Caco-2 (cell line): ENCODE data around the gene GALNTL6. TPM values are rescaled to one million over a fixed set of nuclear protein-coding genes. Genes with fewer than 3 reads are reported as not detected.

Experiments
- BruUV-seq: library from RNA; stranded (reverse); fragments of 400-500 nt; replicated peaks from 2 replicates; lab custom pipeline; 2021; lab: Mats Ljungman, UMichigan
- CTCF ChIA-PET: fragments of 300-600 bp; sonication (Branson Sonifier 250); formaldehyde crosslinking; loops from one replicate; lab custom pipeline; 2022; ENCODE audit warnings: antibody characterized with exemption; lab: Charles Lee
- POLR2A ChIA-PET: fragments of 300-600 bp; sonication (Branson Sonifier 250); formaldehyde crosslinking; loops from one replicate; lab custom pipeline; 2022; ENCODE audit warnings: antibody characterized with exemption; lab: Charles Lee
- DNase-seq, 2 experiments: peaks; one replicate each; pipeline versions ENCODE4 v3.0.0 to v3.0.0-alpha.2; 2020 to 2022
- H3K27me3 ChIP-seq: replicated peaks from 2 replicates; pipeline ENCODE4 v1.6.0; 2011; ENCODE audit warnings: low read length; ENCODE audit not compliant: control insufficient read depth, insufficient read depth
- H3K36me3 ChIP-seq: 2 replicates; pipeline ENCODE4 v1.5.1; 2011; ENCODE audit warnings: low read length; ENCODE audit not compliant: control insufficient read depth, insufficient read depth
- H3K4me1 ChIP-seq: fragments of 250-450 bp; sonication (Bioruptor Pico); 2 replicates; pipeline ENCODE4 v1.5.1; 2020; ENCODE audit warnings: mild to moderate bottlenecking
- H3K4me3 ChIP-seq: 2 replicates; pipeline ENCODE4 v1.5.1; 2011; ENCODE audit warnings: low read depth, mild to moderate bottlenecking, control low read depth, low read length
- H3K9me3 ChIP-seq: fragments of 250-450 bp; sonication (Bioruptor Pico); 2 replicates; pipeline ENCODE4 v1.5.1; 2020; ENCODE audit warnings: mild to moderate bottlenecking, moderate library complexity
- H3K27ac Mint-ChIP-seq: one replicate; pipeline ENCODE4 v1.8.0; 2022; ENCODE audit warnings: mixed read lengths; ENCODE audit not compliant: unreplicated experiment
- H3K27me3 Mint-ChIP-seq: one replicate; pipeline ENCODE4 v1.8.0; 2022; ENCODE audit warnings: mixed read lengths; ENCODE audit not compliant: insufficient read depth, unreplicated experiment
- H3K36me3 Mint-ChIP-seq: one replicate; pipeline ENCODE4 v1.8.0; 2022; ENCODE audit warnings: mild to moderate bottlenecking, mixed read lengths; ENCODE audit not compliant: insufficient read depth, unreplicated experiment
- H3K4me1 Mint-ChIP-seq: one replicate; pipeline ENCODE4 v1.8.0; 2022; ENCODE audit warnings: low read depth, mixed read lengths; ENCODE audit not compliant: unreplicated experiment
- H3K4me3 Mint-ChIP-seq: one replicate; pipeline ENCODE4 v1.8.0; 2022; ENCODE audit warnings: mild to moderate bottlenecking, moderate library complexity, mixed read lengths; ENCODE audit not compliant: unreplicated experiment
- H3K9me3 Mint-ChIP-seq: one replicate; pipeline ENCODE4 v1.8.0; 2022; ENCODE audit warnings: mixed read lengths; ENCODE audit not compliant: unreplicated experiment
- CTCF ChIP-seq, 2 experiments: fragments of 200-600 bp in 1 of 2; IDR thresholded peaks; 1 replicate in 1 of 2; 2 replicates in 1 of 2; pipeline versions ENCODE4 v1.5.1 to v1.8.0; 2011 to 2022; ENCODE audit warnings: antibody characterized with exemption in 1 of 2, control low read depth in 1 of 2, inconsistent platforms in 1 of 2, low read depth in 1 of 2, low read length in 1 of 2, mild to moderate bottlenecking in 1 of 2, moderate library complexity in 1 of 2; ENCODE audit not compliant: insufficient read depth in 1 of 2, severe bottlenecking in 1 of 2, unreplicated experiment in 1 of 2
- intact Hi-C: fragments of 100-400 bp; cut with micrococcal nuclease; formaldehyde crosslinking; loops from one replicate; pipeline ENCODE4 v1.10.0; 2022; ENCODE audit not compliant: unreplicated experiment
- total RNA-seq: library from RNA; stranded (reverse); gene quantifications from 2 replicates; pipeline ENCODE4 v1.2.3, GENCODE V29; 2022

GALNTL6 gene
- total RNA-seq, 1 experiment from 2014 or later, result not detected

- Mint-ChIP-seq H3K36me3 (no peaks in the 10 kb centered on the region), H3K9me3 (no peaks in the 10 kb centered on the region), H3K27me3 (no peaks in the 10 kb centered on the region), H3K27ac (no peak overlapping the region), H3K4me1 (no peaks in the 10 kb centered on the region), H3K4me3 (no peak overlapping the region)
- Histone ChIP-seq H3K4me3 (no peak overlapping the region), H3K4me1 (no peaks in the 10 kb centered on the region), H3K9me3 (no peaks in the 10 kb centered on the region), H3K27me3 (no peaks in the 10 kb centered on the region), H3K36me3 (no peaks in the 10 kb centered on the region)
- TF ChIP-seq CTCF (IDR thresholded peaks at IDR 0.05; ENCODE audit: insufficient read depth in 1 of 2, low read depth in 1 of 2, low read length in 1 of 2, severe bottlenecking in 1 of 2, unreplicated experiment in 1 of 2), result no peak
- no TSS peak for BruUV-seq
- intact Hi-C loops, result no loop called here
- DNase-seq, result no peak
- ChIA-PET CTCF (no interaction called here), POLR2A (no interaction called here)
Measured at GRCh38 chr4:172153719-172154118, 340.5 kb downstream of the GALNTL6 start.

DNA sequence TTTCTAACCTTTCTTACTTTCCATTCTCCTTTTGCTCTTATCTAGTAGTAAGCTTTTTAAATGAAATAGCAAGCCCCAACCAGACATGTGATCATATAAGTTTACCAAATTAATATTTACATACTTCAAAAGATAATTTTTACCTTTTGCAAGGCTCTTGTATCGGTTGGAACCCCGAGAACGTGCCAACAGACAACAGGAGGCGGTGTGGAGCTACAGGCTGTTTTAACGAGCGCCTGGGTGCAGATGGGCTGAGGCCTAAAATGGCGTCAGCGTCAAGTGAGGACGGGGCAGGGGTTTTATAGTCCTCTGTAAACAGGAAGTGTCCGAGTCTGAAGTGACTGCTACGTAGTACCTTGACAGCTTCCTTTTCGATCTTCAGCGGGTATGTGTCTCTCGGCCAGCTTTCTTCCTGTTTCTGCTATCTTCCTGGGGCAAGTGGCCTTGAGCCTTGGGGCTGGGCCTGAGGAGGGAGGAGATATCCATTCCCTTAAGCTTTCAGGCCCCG, 342.7 kb downstream of the GALNTL6 start:
- ChIA-PET POLR2A (no interaction called here), CTCF (no interaction called here)
- Mint-ChIP-seq H3K27ac (no peak overlapping the region), H3K9me3 (no peaks in the 10 kb centered on the region), H3K27me3 (no peaks in the 10 kb centered on the region), H3K36me3 (no peaks in the 10 kb centered on the region), H3K4me3 (no peak overlapping the region), H3K4me1 (no peaks in the 10 kb centered on the region)
- intact Hi-C loops, result no loop called here
- no peaks in the 10 kb centered on the region for H3K4me1 ChIP-seq
- BruUV-seq, result no TSS peak
- no peaks in the 10 kb centered on the region for H3K27me3 ChIP-seq
- no peak overlapping the region for H3K4me3 ChIP-seq
- no peaks in the 10 kb centered on the region for H3K9me3 ChIP-seq
- H3K36me3 ChIP-seq, result no peaks in the 10 kb centered on the region
- no peak for TF ChIP-seq CTCF (IDR thresholded peaks at IDR 0.05; ENCODE audit: insufficient read depth in 1 of 2, low read depth in 1 of 2, low read length in 1 of 2, severe bottlenecking in 1 of 2, unreplicated experiment in 1 of 2)
- no peak for DNase-seq

DNA sequence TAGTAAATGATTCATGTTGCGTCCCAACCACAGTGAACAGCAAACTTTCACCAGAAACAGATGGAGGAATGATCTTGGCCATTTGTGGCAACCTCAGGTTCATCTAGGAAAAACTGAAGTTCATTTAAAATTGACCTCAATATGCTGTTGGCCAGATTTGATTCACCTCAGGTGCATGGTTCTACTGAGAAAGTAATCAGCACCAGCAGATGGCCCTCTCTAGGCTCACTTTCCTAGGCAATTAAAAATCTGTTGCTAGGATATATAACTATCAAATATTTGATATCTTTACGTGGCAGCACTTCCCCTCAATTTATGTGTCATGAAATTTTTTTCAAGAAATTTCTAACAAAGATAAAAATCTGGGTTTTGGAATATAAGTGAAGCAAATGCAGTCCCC, 344.7 kb downstream of the GALNTL6 start:
- H3K27me3 ChIP-seq, result no peaks in the 10 kb centered on the region
- CTCF ChIA-PET, result no interaction called here
- intact Hi-C loops, result no loop called here
- Mint-ChIP-seq H3K27ac (no peak overlapping the region), H3K27me3 (peaks cover 2% of the 10 kb centered on the region), H3K36me3 (no peaks in the 10 kb centered on the region), H3K4me1 (no peaks in the 10 kb centered on the region), H3K4me3 (no peak overlapping the region), H3K9me3 (no peaks in the 10 kb centered on the region)
- BruUV-seq, result no TSS peak
- H3K9me3 ChIP-seq, result no peaks in the 10 kb centered on the region
- TF ChIP-seq CTCF (IDR thresholded peaks at IDR 0.05; ENCODE audit: insufficient read depth in 1 of 2, low read depth in 1 of 2, low read length in 1 of 2, severe bottlenecking in 1 of 2, unreplicated experiment in 1 of 2), result no peak
- H3K4me1 ChIP-seq, result no peaks in the 10 kb centered on the region
- H3K36me3 ChIP-seq, result no peaks in the 10 kb centered on the region
- POLR2A ChIA-PET, result no interaction called here
- no peak overlapping the region for H3K4me3 ChIP-seq
- no peak for DNase-seq
